Activated naive CD8-positive, alpha-beta T cell treated with anti-CD3 and anti-CD28 coated beads, Interleukin-2, amount 10 ng/mL, durations not matched to agents 7 days and 5 days (primary cell): ENCODE data around the gene CDK6. TPM values are rescaled to one million over a fixed set of nuclear protein-coding genes. Genes with fewer than 3 reads are reported as not detected.
"Not testable (repeated sequence)": the region's sequence is repeated elsewhere in the genome, so short reads cannot be mapped to it uniquely, and the experiment has no call there.

Experiments
- ATAC-seq: fragments of 150-1000 bp; cut with Tn5 transposase; one replicate; pipeline ENCODE4 v1.10.0; 2021; ENCODE audit warnings: low read depth, moderate library complexity
- POLR2A ChIA-PET: fragments of 350-600 bp; sonication (Branson Sonifier 250); formaldehyde crosslinking; loops from one replicate; lab custom pipeline; 2021; ENCODE audit warnings: antibody characterized with exemption; lab: Charles Lee
- DNase-seq: peaks from one replicate; pipeline ENCODE4 v3.0.0; 2021
- H3K27ac Mint-ChIP-seq: one replicate; pipeline ENCODE4 v1.8.0; 2022; ENCODE audit warnings: mild to moderate bottlenecking, mixed read lengths
- H3K27me3 Mint-ChIP-seq: one replicate; pipeline ENCODE4 v1.8.0; 2022; ENCODE audit warnings: mild to moderate bottlenecking, moderate library complexity, mixed read lengths
- H3K36me3 Mint-ChIP-seq: one replicate; pipeline ENCODE4 v1.8.0; 2021; ENCODE audit warnings: mild to moderate bottlenecking, mixed read lengths
- H3K4me1 Mint-ChIP-seq: one replicate; pipeline ENCODE4 v1.8.0; 2021; ENCODE audit warnings: mixed read lengths
- H3K4me3 Mint-ChIP-seq: one replicate; pipeline ENCODE4 v1.8.0; 2022; ENCODE audit warnings: mild to moderate bottlenecking, moderate library complexity, mixed read lengths
- H3K9me3 Mint-ChIP-seq: one replicate; pipeline ENCODE4 v1.8.0; 2021; ENCODE audit warnings: mixed read lengths
- total RNA-seq, 2 experiments: library from RNA; stranded (reverse); gene quantifications; one replicate each; pipeline ENCODE4 v1.2.3, GENCODE V29; 2021

CDK6 gene
- total RNA-seq, 2 experiments from 2014 or later = 98.6 to 99.8 TPM

GRCh38 chr7:92621026-92621540 lies 215.3 kb downstream of the CDK6 start:
- POLR2A ChIA-PET = interaction anchor here (0.6 to 3.8 kb wide), 11 partner anchors 11 to 234 kb away, joined by 3 to 30 read pairs (median 4); no protein-coding TSS in a partner anchor
- H3K4me1 Mint-ChIP-seq = peaks cover 40% of the 10 kb centered on the region
- DNase-seq = peak; percentile 56

DNA sequence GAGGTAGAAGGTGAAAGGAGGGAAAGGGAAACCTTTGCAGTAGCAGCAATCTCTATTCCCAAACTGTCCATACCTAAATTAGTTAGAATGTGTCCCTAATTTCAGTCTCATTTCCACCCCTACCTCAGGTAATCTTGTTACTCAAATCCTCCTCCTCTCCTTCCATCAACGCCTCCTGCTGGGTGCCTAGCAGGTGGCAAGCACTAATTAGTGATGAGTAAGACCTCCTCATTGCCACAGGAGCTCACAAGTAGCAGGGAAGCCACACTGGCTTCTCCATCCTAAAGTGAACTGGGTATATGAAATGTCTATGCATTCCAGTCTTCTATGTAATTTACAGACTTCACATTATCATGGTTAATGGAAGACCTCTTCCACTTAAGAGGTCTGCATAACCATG lies 220.5 kb downstream of the CDK6 start:
- H3K27ac Mint-ChIP-seq = no peak overlapping the region

More at GRCh38 chr7:92621026-92621540, 215.3 kb downstream of the CDK6 start:
- H3K4me3 Mint-ChIP-seq = peak overlapping the region; percentile 62
- no peaks in the 10 kb centered on the region for H3K27me3 Mint-ChIP-seq
- peak overlapping the region; percentile 87 for H3K27ac Mint-ChIP-seq
- peak; percentile 81 for ATAC-seq
- peaks cover 59% of the 10 kb centered on the region for H3K36me3 Mint-ChIP-seq
- H3K9me3 Mint-ChIP-seq = peaks cover 4% of the 10 kb centered on the region

GRCh38 chr7:92614660-92615174 lies 221.7 kb downstream of the CDK6 start:
- Mint-ChIP-seq H3K27me3 (no peaks in the 10 kb centered on the region), H3K27ac (no peak overlapping the region), H3K9me3 (no peaks in the 10 kb centered on the region), H3K4me3 (no peak overlapping the region), H3K36me3 (peaks cover 44% of the 10 kb centered on the region), H3K4me1 (peaks cover 9% of the 10 kb centered on the region)
- DNase-seq (no peak), ATAC-seq (no peak)
- POLR2A ChIA-PET = interaction anchor here (1.4 kb wide), 1 partner anchor 221 kb away, joined by 3 read pairs; the partner anchor contains the start of gene CDK6

More for the DNA sequence above, 220.5 kb downstream of the CDK6 start:
- Mint-ChIP-seq H3K27me3 (no peaks in the 10 kb centered on the region), H3K36me3 (peaks cover 44% of the 10 kb centered on the region), H3K9me3 (no peaks in the 10 kb centered on the region), H3K4me3 (no peak overlapping the region), H3K4me1 (peaks cover 4% of the 10 kb centered on the region)
- ATAC-seq = no peak
- POLR2A ChIA-PET = interaction anchor here (0.6 to 2.5 kb wide), 2 partner anchors 72 to 217 kb away, joined by 6 to 8 read pairs; no protein-coding TSS in a partner anchor
- DNase-seq = no peak

- DNase-seq (no peak), ATAC-seq (no peak)
- no peaks in the 10 kb centered on the region for H3K9me3 Mint-ChIP-seq
- H3K4me1 Mint-ChIP-seq = peaks cover 9% of the 10 kb centered on the region
- H3K4me3 Mint-ChIP-seq = no peak overlapping the region
- H3K27me3 Mint-ChIP-seq = no peaks in the 10 kb centered on the region
- POLR2A ChIA-PET = interaction anchor here (1.4 kb wide), 1 partner anchor 222 kb away, joined by 3 read pairs; the partner anchor contains the start of gene CDK6
- peaks cover 41% of the 10 kb centered on the region for H3K36me3 Mint-ChIP-seq
- H3K27ac Mint-ChIP-seq = peak overlapping the region; percentile 36
Observed at GRCh38 chr7:92613720-92614119, 222.7 kb downstream of the CDK6 start.

GRCh38 chr7:92613214-92613613 lies 223.2 kb downstream of the CDK6 start:
- POLR2A ChIA-PET = interaction anchor here (1.4 kb wide), 1 partner anchor 223 kb away, joined by 3 read pairs; the partner anchor contains the start of gene CDK6
- Mint-ChIP-seq H3K4me1 (peaks cover 8% of the 10 kb centered on the region), H3K27me3 (no peaks in the 10 kb centered on the region), H3K27ac (no peak overlapping the region), H3K9me3 (no peaks in the 10 kb centered on the region), H3K4me3 (no peak overlapping the region), H3K36me3 (peaks cover 39% of the 10 kb centered on the region)
- DNase-seq = no peak
- no peak for ATAC-seq

GRCh38 chr7:92612501-92612900 lies 223.9 kb downstream of the CDK6 start:
- Mint-ChIP-seq H3K4me3 (no peak overlapping the region), H3K27me3 (no peaks in the 10 kb centered on the region), H3K36me3 (peaks cover 35% of the 10 kb centered on the region), H3K27ac (no peak overlapping the region), H3K4me1 (peaks cover 8% of the 10 kb centered on the region), H3K9me3 (no peaks in the 10 kb centered on the region)
- POLR2A ChIA-PET = interaction anchor here (1.9 kb wide), 1 partner anchor 220 kb away, joined by 7 read pairs; no protein-coding TSS in a partner anchor
- ATAC-seq (no peak), DNase-seq (no peak)

DNA sequence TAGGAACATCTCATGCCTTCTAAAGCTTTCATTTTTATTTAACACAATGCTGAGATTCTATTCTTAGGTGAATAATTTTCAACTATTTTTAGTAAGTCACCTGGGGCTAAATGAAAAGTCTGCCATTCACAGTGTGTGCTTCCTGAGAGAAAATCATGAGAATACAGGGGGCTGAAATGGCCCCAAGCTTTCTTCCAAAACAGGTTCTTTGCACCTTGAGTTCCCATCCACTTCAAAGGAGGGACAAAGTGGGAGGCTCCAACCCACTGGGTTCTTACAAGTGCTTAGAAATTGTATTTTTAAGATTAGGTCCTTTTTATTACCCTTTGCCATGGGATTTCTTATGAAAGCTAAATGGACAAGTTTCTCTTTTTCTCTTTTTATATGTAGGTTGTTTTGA lies 224.6 kb downstream of the CDK6 start:
- Mint-ChIP-seq H3K4me1 (peaks cover 8% of the 10 kb centered on the region), H3K27me3 (no peaks in the 10 kb centered on the region), H3K4me3 (no peak overlapping the region), H3K36me3 (peaks cover 29% of the 10 kb centered on the region), H3K9me3 (no peaks in the 10 kb centered on the region), H3K27ac (no peak overlapping the region)
- POLR2A ChIA-PET = interaction anchor here (0.7 to 1.9 kb wide), 2 partner anchors 21 to 221 kb away, joined by 4 to 7 read pairs; no protein-coding TSS in a partner anchor
- no peak for ATAC-seq
- DNase-seq = no peak

- no peak overlapping the region for H3K4me3 Mint-ChIP-seq
- peak; percentile 67 for ATAC-seq
- no peaks in the 10 kb centered on the region for H3K9me3 Mint-ChIP-seq
- DNase-seq = no peak
- POLR2A ChIA-PET = interaction anchor here (0.9 kb wide), 1 partner anchor 20 kb away, joined by 3 read pairs; the partner anchor contains the start of gene FAM133B
- peak overlapping the region; percentile 34 for H3K27ac Mint-ChIP-seq
- H3K27me3 Mint-ChIP-seq = no peaks in the 10 kb centered on the region
- peaks cover 9% of the 10 kb centered on the region for H3K4me1 Mint-ChIP-seq
- peaks cover 21% of the 10 kb centered on the region for H3K36me3 Mint-ChIP-seq
Observed at GRCh38 chr7:92609921-92610518, 226.4 kb downstream of the CDK6 start.

DNA sequence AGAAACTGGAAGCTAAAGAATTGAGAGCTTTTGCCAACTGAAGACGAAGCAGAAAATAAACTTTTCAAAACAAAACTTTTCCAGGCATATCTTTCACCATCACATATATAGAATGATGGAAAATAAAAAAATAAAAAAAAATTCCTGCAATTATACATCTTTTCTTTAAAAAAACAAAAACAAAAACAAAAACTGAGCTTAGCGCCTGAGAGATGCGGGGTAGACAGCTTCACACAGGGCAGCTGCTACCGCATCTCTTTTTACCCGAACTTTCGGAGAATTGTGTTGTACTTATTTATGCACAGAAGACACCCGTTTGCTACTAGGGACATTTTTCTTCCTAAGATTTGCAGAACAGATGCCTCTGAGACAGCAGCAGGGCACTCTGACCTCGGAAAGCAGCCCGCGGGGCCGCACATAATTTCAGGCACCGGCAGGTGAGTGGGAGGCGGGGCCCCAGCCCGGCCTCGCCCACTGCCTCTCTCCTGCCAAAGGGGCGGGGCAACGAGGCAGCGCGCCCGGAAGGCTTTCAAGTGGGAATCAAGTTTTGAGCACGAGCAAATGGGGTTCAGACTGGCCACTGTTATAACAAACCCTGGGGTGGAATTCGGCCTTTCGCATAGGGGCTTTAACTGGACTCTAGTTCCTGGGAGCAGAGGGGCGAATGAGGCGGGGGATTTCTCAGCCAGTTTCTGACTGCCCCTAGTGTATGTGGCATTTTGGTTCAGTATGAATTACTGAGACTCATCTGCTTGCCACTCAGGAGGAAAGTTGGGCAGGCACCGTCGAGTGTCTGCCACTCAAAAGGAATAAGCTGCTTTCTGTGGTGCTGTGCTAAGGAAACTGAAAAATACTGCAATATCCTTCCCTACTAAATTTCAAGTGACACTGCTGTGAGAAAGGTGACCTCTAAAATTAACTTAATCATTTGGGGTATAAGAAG lies 227.7 kb downstream of the CDK6 start:
- POLR2A ChIA-PET = interaction anchor here (2.6 kb wide), 1 partner anchor 18 kb away, joined by 6 read pairs; the partner anchor contains the start of gene FAM133B
- Mint-ChIP-seq H3K4me1 (peaks cover 9% of the 10 kb centered on the region), H3K27ac (no peak overlapping the region), H3K27me3 (no peaks in the 10 kb centered on the region), H3K9me3 (no peaks in the 10 kb centered on the region), H3K36me3 (peaks cover 12% of the 10 kb centered on the region), H3K4me3 (no peak overlapping the region)
- no peak for ATAC-seq
- DNase-seq = no peak

- Mint-ChIP-seq H3K36me3 (peaks cover 8% of the 10 kb centered on the region), H3K9me3 (no peaks in the 10 kb centered on the region), H3K4me1 (peaks cover 7% of the 10 kb centered on the region), H3K27me3 (no peaks in the 10 kb centered on the region), H3K27ac (no peak overlapping the region), H3K4me3 (no peak overlapping the region)
- POLR2A ChIA-PET = interaction anchor here (2.6 kb wide), 1 partner anchor 16 kb away, joined by 6 read pairs; the partner anchor contains the start of gene FAM133B
- ATAC-seq = no peak
- no peak for DNase-seq
Observed at GRCh38 chr7:92606985-92607384, 229.4 kb downstream of the CDK6 start.

DNA sequence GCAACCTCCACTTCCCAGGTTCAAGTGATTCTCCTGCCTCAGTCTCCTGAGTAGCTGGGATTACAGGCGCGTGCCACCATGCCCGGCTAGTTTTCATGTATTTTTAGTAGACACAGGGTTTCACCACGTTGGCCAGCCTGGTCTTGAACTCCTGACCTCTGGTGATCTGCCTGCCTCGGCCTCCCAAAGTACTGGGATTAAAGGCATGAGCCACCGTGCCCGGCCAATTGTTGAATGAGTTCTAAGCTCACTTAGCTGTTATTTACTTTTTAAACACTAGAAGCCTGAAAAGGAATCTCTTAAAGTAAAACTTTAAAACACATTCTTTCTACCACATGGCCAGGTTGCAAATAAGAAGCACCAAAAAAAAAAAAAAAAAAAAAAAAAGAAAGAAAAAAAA lies 231.9 kb downstream of the CDK6 start:
- POLR2A ChIA-PET = interaction anchor here (0.6 kb wide), 1 partner anchor 98 kb away, joined by 4 read pairs; no protein-coding TSS in a partner anchor
- not testable (repeated sequence) for H3K9me3 Mint-ChIP-seq, DNase-seq, ATAC-seq, H3K4me3 Mint-ChIP-seq, H3K27me3 Mint-ChIP-seq, H3K27ac Mint-ChIP-seq, H3K36me3 Mint-ChIP-seq, H3K4me1 Mint-ChIP-seq

DNA sequence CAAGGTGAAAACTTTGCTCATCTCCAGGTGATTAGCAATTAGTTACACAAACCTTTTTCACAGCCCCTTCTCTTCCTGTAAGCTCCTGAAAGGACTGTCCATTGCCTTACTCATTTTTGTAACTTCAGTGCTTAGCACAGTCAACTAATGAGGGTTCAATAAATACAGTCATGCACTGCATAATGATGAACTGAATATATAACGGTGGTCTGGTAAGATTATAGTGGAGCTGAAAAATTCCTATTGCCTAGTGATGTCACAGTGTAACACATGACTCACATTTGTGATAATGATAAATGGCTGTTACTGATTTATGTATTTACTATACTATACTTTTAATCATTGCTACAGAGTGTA lies 233.3 kb downstream of the CDK6 start:
- Mint-ChIP-seq H3K36me3 (peaks cover 5% of the 10 kb centered on the region), H3K9me3 (no peaks in the 10 kb centered on the region), H3K27me3 (no peaks in the 10 kb centered on the region), H3K4me3 (no peak overlapping the region), H3K27ac (no peak overlapping the region), H3K4me1 (peaks cover 2% of the 10 kb centered on the region)
- ATAC-seq = no peak
- DNase-seq = no peak
- POLR2A ChIA-PET = no interaction called here
